T-helper 1 cell (primary cell): ENCODE measurements around the gene NSD1.
A peak's percentile ranks its signal among the peaks of the same experiment; 100 is the strongest.

ENCODE experiments used
- DNase-seq, 5 donors: peaks; one replicate each; pipeline ENCODE4 v3.0.0-alpha.2; 2012 to 2020

Gene NSD1

GRCh38 chr5:177311392-177311722 lies 177.8 kb downstream of the NSD1 start:
- DNase-seq = no peak

- DNase-seq = peak; percentile 94 to 98 (median 94)
Observed at GRCh38 chr5:177311723-177312648, 178.4 kb downstream of the NSD1 start, which contains the start of gene MXD3. Gene MXD3 (minus strand): TSS chr5:177311898. CDS start chr5:177311830, 68 bp downstream.

GRCh38 chr5:177312649-177313181 lies 179.1 kb downstream of the NSD1 start:
- peak in 1 of 5 donors; percentile 73 for DNase-seq

- no peak for DNase-seq
Observed at GRCh38 chr5:177313561-177314259, 180.1 kb downstream of the NSD1 start.

- DNase-seq = no peak
Observed at GRCh38 chr5:177314376-177315342, 181.1 kb downstream of the NSD1 start.

GRCh38 chr5:177315411-177315810 lies 181.8 kb downstream of the NSD1 start:
- no peak for DNase-seq

- DNase-seq = no peak
Observed at GRCh38 chr5:177316005-177316404, 182.4 kb downstream of the NSD1 start.

GRCh38 chr5:177317959-177318377 lies 184.4 kb downstream of the NSD1 start:
- DNase-seq = peak; percentile 42 to 78 (median 61)

- DNase-seq = no peak
Observed at GRCh38 chr5:177319913-177320588, 186.5 kb downstream of the NSD1 start.

- no peak for DNase-seq
Observed at GRCh38 chr5:177320879-177321278, 187.3 kb downstream of the NSD1 start.

GRCh38 chr5:177325868-177326381 lies 192.4 kb downstream of the NSD1 start:
- no peak for DNase-seq

- no peak for DNase-seq
Observed at GRCh38 chr5:177327539-177328522, 194.3 kb downstream of the NSD1 start.

- DNase-seq = no peak
Observed at GRCh38 chr5:177328545-177329231, 195.1 kb downstream of the NSD1 start.

- no peak for DNase-seq
Observed at GRCh38 chr5:177329883-177330282, 196.3 kb downstream of the NSD1 start.

- no peak for DNase-seq
Observed at GRCh38 chr5:177330991-177331842, 197.6 kb downstream of the NSD1 start.

- no peak for DNase-seq
Observed at GRCh38 chr5:177332031-177332895, 198.7 kb downstream of the NSD1 start.

- no peak for DNase-seq
Observed at GRCh38 chr5:177332896-177333260, 199.3 kb downstream of the NSD1 start.
